Measurements from ENCODE around the gene ACP1.

ACP1 gene

DNA sequence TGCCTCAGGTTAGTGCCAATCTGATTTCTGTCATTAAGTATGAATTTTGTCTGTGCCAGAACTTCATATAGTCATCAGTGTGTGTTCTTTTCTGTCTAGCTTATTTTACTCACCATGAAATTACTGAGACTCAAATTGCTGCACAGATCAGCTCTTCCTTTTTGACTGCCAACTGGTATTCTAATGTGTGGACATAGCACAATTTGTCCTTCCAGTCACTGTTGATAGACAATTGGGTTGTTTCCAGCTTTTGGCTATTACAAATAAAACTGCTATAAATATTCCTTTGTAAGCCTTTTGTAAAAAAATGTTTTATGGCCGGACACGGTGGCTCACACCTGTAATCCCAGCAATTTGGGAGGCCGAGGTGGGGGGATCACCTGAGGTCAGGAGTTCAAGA, 8.7 kb upstream of the ACP1 start:
- DNase-seq: no peak

DNA sequence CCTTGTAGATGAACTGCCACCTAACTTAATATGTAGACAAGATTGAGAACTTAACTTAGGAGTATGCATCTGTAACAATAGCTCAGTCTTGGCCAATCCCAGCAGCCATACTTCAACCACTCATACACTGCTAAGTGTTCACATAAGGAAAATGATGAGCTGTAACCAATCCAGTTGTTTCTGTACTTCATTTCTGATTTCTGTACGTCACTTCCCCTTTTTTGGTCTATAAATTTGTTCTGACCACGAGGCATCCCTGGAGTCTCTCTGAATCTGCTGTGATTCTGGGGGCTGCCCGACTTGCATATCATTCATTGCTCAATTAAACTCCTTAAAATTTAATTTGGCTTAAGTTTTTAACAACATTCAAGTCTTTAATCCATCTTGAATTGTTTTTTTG, 7.3 kb upstream of the ACP1 start:
- no peak for DNase-seq

DNA sequence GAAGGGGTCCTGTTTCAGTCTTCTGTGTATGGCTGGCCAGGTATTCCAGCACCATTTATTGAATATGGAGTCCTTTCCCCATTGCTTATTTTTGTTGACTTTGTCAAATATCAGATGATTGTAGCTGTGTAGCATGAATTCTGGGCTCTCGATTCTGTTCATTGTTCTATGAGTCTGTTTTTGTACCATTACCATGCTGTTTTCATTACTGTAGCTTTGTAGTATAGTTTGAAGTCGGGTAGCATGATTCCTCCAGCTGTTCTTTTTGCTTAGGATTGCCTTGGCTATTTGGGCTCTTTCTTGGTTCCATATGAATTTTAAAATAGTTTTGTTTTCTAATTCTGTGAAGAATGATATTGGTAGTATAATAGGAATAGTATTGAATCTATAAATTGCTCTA, 6.9 kb upstream of the ACP1 start:
- DNase-seq: no peak

DNA sequence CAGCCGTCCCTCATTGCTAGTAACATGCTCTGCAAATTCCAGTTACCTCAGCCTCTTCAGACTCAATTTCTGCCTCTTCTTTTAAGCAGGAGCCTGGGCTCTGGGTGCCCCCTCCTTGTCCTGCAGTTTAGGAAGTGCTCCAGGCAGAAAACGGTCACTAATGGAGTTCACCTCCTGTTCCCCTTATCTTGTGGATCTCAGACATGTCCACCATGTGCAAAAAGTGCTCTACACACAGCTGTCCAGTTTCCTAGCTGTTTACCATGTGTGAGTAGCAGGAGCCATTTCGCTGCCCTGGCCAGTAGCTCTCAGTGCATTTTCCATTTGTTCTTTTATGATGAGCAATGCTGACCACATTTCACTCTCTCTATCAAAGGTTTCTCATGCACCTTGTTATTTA, 5.8 kb upstream of the ACP1 start:
- DNase-seq: no peak

DNA sequence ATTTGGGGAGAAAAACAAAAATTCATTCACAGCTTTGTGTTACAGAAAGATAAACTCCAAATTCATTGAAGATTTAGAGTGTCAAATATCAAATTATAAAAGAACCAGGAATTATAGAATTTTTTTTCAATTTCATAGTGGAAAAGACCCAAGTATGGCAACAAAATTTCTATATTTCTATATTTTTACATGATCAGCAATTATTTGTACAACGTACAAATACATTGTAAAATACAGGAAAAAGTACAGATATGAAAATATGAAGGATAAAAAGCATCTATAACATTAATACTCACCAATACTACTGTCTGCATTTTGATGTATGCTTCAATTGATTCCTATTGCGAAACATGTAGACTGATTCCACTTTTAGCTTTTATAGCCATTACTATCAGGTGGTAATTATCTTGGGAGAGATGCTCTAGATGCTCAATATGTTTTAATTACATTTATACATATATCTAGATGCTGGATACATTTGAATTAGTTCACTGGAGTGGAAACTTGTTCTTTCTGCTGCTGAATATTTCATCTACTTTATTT, 4.9 kb upstream of the ACP1 start:
- DNase-seq: no peak

DNA sequence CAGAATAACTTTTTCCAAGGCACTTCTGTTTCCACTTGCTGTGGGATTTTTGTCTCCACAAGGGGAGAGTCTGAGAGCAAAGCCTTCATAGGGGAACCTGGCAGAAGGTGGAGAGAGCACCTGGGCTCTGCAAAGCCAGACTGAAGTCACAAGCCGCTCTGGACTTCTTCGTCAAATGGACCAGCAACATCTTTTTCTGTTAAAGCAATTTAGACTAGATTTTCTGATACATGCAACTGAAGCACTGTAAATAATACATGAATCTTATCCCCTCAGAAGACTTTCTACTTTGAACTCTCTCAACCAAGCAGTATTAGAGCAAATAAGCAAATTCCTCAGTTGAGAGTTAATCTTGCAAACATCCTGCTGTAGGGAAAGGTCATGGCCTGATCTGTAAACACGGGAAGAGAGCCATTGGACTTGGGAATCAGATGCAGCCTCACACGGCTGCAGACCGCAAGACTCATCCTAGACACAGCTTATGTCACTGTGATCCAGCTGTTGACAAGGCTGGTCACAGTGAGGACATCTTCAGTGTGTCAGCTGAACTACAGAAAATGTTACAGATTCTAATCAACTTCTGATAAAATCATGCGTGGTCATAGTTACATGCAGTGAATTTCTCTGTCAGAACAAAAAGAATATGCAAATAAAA, 4.1 kb upstream of the ACP1 start:
- no peak for DNase-seq

DNA sequence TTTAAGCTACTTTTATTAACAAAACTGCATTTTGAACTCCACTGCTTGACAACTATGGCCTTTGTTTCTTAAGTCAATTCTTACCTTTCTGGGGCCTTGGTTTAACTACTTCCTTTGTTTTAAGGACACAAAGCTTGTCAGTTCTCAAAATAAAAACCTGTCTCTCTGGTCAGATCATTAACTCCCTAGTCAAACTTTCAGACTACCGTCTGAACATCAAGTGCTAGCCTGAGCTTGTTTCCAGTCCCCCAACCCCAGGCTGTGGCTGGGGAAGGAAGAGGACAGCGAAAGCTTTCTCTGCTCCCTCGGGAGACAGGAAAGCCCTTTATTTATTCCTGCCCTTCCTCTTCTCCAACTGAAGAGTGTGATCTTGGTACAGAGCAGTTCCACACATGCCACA, 2.6 kb upstream of the ACP1 start:
- no peak for DNase-seq

DNA sequence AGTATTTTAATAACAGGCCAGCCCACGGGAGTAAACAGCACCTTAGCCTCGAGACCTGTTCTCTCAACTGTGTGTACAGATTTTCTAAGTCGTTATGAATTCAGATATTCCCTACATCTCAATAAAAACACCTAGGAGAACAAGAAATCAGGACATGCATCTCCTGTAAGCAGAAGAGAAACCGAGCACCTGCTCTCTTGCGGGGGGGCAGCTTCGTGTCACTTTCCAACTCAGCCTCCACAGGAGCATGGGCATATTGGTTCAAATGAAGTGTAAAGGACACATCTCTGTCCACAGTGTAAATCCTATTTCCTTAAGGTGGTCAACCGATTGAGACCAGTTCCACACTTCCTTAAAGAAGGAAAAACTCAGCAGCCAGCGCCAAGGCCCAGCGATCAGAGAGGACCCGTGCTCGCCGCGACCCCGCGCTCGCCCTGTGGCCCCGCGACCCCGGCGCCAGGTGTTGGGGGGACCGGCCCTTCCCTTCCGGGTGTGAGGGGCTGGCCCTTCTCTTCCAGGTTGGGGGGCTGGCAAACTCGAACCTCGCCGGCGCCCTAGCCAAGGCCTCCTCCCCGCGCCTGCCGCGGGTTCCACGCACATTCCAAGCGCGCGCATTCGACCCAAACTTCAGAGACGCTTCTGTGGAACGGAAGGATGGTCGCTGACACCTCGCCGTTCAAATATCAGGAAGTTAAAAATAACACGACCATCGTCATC, 1.6 kb upstream of the ACP1 start:
- no peak for DNase-seq

DNA sequence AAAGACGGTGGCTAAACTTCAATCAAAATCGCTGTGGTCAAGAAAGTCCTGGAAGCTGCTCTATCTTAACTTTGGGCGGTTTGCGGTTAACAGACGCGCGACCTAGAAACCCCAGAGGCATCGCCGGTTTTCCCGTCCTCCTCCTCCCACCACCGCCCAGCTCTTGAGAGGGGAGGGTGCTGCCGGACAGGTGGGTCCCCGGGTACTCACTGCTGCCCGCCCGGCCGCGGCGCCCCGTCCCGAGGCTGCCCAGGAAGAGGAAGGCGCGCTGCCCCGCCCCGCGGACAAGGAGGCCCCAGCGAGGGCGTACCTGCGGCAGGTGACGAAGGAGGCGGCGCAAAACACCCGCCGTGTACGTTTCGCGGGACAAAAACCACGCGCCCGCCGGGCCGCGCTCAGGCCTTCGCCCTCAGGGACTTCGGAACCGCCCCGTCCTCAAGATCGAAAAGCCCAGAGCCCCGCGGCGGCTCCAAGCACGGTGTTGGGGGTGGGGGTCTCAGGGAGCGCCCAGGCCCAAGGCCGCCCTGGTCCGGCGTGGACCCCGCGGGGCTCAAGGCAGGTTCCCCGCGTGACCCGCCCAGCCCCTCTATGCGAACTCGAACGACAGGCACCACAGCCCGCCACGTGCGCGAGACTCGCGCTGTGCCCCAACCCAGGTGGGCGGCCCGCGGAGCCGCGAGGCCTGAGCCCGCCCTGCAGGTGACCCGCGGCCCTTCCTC, 814 bp upstream of the ACP1 start, which contains the start of gene SH3YL1:
SH3YL1 (minus strand) TSS at position 259 of the 719 bp plus-strand sequence; CDS start at position 211, 48 bp downstream.
- no peak for DNase-seq

DNA sequence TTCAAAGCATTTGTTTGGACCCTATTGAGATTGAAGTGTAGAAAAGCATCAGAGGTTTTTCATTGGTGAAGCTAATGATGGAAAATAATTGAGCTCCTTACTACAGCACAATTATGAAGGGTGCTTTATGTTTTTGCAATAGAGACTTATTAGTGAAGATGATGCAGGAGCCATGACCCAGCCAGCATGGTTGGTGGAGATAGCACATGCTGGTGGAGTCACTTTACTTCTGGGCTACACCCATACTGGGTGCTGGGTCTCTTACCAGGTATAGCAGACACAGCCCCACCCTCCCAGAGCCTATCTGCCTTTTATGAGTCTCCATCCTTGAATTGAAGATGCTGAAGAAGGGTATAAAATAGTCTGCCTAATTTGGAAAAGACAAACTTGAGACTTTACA, 3.6 kb downstream of the ACP1 start:
- no peak for DNase-seq

DNA sequence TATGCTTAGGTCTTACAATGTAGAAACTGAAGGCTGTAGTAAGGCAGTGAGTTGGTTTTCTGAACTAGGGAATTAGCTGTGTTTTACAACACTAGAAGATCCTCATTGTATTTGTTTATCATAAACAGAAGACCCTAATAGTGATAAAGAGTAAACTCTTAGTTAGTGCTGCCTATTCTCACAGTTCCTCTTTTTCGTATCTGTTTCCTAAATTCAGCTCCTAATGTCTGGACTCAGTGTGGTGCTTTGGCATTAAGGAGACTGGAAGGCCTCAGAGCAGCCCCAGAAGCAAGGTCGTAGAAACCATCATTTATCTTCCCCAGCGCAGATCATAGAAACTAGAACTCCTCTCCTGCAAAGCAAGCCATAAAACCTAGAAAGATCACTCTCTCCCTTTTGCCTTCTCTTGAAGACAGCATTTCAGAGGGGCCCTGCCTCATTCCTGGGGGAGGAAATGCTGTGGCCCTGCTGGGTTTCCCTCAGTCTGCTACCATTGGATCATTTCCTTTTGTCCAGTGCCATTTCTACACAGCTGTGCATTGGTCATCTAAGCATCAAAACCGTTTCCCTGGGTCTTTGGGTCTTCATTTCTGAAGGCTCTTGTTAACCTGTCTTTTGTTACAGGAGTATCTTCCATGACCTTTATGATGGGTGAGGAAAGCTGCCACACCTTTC, 4.7 kb downstream of the ACP1 start:
- no peak for DNase-seq

DNA sequence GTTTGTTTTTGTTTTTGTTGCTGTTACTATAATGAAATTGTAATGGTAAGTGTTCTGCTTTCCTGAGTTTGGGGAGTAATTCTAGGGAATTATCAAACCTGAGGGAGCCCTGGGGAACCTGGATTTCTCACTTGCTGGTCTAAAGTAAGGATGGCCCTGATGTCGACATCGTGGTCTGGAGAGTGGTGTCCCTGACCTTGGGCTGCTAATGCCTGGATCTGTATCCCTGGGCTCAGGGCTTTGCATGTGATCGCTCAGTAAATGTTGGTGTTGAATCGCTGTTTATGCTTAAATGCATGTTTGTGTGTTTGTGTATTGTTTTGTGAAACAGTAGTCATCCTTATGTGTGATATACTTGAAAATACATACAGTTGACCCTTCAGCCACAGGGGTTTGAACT, 6.1 kb downstream of the ACP1 start:
- DNase-seq: no peak

DNA sequence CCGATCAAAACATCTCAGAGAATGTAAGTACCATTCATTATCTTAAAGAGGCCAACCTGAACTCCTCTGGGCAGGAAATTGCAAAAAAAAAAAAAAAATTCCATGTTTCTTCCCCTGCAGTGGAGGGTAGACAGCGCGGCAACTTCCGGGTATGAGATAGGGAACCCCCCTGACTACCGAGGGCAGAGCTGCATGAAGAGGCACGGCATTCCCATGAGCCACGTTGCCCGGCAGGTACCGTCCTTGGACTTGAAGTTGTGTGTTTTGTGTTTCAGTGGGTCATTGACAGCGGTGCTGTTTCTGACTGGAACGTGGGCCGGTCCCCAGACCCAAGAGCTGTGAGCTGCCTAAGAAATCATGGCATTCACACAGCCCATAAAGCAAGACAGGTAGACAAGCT, 7.2 kb downstream of the ACP1 start:
- no peak for DNase-seq

DNA sequence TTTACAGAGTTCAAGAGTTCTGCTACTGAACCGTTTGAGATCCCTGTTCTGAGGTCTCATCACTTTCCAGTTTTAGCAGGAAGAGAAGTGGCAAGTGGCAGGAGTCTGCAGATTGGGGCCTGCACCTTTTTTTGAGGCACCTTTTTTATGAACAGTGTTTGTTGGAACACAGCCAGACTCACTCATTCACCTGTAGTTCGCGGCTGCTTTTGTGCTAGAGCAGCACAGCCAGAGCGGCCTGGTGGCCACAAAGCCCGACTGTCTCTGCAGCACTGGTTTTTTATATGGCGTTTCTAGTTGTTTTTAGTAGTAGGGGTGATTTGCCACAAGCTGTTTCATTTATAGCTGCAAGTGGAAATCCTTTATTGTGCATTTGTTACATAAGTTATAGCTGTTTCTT, 8.6 kb downstream of the ACP1 start:
- no peak for DNase-seq

DNA sequence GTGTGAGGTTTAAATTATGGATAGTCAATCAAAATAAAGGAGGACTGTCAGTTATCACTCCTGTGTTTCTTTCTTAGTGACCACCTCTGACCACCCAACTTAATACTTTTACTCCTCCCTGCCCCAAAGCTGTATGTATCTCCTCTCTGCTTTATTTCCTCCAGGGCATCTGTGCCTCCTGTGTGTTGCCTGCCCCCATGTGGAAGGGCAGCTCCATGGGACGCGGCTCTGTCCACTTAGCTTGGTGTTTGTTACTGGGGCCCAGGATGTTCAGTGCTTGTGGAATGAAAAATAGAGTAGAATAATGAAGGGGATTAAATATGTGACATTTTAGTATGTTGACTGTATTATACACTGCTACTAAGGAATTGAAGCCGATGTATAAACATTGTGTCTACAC, 9.8 kb downstream of the ACP1 start:
- DNase-seq: no peak

DNA sequence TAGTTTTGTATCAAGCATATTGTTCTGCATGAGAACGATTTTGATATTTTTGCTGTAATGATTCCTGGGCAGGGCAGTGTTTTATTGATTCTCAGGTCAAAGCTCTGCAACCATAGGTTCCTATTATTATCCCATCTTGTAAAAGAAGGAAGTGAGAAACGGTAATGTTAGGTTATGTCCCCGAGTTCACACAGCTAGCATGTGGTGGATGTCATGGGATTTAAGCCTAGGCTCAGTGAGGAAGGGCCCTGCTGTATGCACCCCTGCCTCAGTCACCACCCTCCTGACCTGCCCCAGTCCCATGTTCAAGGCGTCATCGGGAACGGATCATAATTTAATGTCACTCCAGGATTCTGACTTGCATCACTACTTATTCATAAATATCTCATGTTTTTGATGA, 10.7 kb downstream of the ACP1 start:
- no peak for DNase-seq

DNA sequence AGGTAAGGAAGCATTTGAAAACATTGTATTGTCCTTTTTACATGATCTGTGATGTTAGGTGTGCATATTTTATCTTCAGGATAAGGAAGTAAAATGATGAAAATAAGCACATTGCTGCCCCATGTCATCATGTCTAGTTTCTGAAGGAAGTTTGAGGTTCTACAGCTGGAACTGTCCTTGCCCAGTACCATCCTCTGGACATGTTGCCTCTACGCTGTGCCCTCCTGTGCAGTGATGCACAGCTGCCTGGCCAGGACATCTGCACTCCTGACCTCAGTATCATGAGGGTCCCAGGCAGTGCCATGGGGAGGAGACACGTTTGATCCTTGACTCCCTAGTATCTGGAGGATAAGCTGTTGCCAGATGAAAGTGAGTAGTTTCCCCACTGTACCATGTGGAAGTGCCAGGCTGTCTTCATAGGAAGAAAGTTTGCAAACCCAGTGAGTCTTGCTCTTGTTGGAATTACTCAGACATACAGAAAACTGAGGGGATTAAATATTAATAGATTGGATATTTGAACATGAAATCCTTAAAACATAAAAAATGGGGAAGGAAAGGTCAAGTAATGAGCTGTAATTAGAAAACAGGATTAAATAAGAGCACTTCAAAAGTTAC, 13.7 kb downstream of the ACP1 start:
- no peak for DNase-seq

DNA sequence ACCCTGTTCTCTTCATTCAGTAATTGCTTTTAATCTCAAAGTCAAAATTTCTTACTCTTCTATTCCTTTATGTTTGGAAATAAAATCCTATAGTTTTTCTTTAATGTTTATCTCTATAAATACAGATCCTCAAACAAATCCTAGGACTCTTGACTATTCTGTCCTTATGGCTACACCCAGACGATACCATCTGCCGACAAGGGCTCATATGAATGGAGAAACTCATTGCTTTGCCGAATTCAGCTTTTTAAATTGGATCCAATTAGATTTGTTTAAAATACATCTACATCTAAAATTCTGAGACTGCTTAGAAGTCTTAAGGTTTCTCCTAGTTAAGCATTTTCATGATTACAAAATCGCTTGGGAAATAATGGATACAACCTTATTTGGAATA, 14.2 kb downstream of the ACP1 start:
- DNase-seq: no peak

DNA sequence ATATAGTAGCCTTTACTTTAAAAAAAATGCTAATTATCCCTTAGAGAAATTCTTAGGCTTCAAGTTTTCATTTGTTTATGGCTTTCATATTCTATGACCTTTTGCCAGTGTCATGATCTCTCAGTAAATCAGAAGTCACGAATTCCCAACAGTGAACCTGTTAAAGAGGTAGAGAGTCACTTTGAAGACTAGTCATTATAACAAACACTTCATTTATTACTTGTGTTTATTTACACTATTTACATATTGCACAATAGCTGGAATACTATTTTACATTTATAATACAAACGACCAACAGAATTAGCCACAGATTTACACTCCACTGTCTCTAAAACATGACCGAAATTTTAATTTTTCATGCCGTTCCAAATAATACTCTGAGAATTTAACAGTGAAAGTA, 14.6 kb downstream of the ACP1 start:
- no peak for DNase-seq

DNA sequence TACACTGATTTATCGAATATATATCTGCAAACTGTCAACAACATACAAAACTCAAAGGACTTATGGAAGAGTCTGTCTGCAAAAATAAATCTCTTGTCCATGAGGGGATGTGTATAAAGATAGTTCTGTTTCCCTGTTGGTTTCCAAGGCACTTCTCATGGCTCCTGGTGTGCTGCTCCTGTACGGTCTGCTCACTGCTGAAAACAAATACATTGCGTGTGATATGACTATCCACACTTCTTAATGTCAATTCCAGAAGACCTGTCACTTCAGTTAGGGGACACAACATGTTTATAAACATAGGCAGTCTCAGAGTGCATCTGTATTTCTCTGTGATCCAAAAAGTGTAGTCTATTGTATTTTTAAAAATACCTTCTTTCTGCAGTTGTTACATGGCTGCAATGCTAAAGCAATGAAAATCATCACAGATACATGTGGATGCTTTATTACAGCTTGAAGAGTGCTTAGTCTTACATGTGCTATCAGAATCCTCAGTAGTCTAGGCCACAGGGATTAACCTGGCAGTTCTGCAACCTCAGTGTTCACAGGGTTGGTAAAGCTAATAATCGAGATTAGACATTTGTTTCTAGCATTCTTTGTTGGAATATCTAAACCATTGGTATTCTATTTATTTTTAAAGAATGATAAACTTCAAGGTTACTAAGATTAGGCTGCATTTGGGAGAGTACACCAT, 15.4 kb downstream of the ACP1 start:
- no peak for DNase-seq

DNA sequence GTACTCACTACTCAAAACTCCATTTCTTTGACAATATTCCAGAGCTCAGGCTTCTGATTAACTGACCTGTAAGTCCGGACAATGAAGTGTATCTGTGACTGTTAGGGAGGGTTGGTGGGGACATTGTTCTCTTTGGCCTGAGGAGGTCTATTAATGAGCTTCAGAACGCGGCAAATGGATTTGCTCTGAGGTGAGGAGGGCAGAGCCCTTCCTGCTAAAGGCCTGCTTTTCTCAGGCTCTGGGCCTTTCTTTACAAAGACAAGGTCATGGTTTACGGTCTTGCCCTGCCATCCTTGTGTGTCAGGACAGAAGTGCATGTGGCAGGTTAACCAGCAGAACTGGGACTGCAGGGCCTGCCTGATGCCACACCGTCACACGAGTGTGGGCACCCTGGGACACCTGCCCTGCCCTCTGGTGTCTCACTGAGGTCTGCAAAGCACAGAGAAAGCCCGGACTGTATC, 15.9 kb downstream of the ACP1 start:
- DNase-seq: no peak

DNA sequence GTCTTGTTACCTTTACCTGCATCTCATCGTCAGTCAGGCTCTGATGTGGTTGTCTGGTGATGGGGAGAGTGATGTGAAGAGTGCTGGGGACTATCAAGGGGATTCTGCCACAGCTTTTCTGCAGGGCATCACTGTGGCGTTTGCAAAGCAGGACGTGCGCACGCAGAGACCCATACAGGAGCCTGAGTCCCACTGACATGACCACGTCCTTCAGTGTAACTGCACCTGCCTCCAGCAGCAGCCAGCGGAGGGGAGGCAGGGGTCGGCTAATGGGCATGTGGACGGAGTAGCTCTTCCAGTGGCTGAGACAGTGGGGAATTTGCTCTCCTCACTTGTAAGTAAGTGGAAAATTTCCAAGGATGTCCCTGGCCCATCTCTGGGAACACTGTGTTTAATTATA, 16.6 kb downstream of the ACP1 start:
- DNase-seq: no peak
